PC-9 (cell line): ENCODE data around the gene CREBL2. TPM values are rescaled to one million over a fixed set of nuclear protein-coding genes. Genes with fewer than 3 reads are reported as not detected.

Experiments
- BruUV-seq: library from RNA; stranded (reverse); fragments of 400-500 nt; replicated peaks from 2 replicates; lab custom pipeline; 2021; lab: Mats Ljungman, UMichigan
- CTCF ChIA-PET: fragments of 300-600 bp; sonication (Branson Sonifier 250); formaldehyde crosslinking; loops from one replicate; lab custom pipeline; 2022; ENCODE audit warnings: antibody characterized with exemption; lab: Charles Lee
- POLR2A ChIA-PET: fragments of 300-600 bp; sonication (Branson Sonifier 250); formaldehyde crosslinking; loops from one replicate; lab custom pipeline; 2022; ENCODE audit warnings: antibody characterized with exemption; ENCODE audit not compliant: unreplicated experiment; lab: Charles Lee
- DNase-seq, 2 experiments: peaks; one replicate each; pipeline versions ENCODE4 v3.0.0 to v3.0.0-alpha.2; 2015 to 2022; ENCODE audit warnings: mixed read lengths in 1 of 2
- H2AFZ ChIP-seq: fragments of 200-600 bp; sonication (generic); 2 replicates; pipeline ENCODE4 v1.8.1; 2017; ENCODE audit warnings: antibody characterized with exemption
- H3F3A ChIP-seq: fragments of 200-600 bp; sonication (generic); 2 replicates; pipeline ENCODE4 v1.8.1; 2017; ENCODE audit warnings: antibody characterized with exemption, mild to moderate bottlenecking, low read depth; ENCODE audit not compliant: insufficient read depth
- H3K27ac ChIP-seq: fragments of 200-600 bp; sonication (generic); 2 replicates; pipeline ENCODE4 v1.6.1; 2016; ENCODE audit warnings: mixed run types
- H3K27me3 ChIP-seq: fragments of 200-600 bp; sonication (generic); 2 replicates; pipeline ENCODE4 v1.6.1; 2016; ENCODE audit warnings: low read depth, mixed run types; ENCODE audit not compliant: insufficient read depth
- H3K36me3 ChIP-seq: fragments of 200-600 bp; sonication (generic); 2 replicates; pipeline ENCODE4 v1.6.1; 2016; ENCODE audit warnings: low read depth, mixed run types
- H3K4me1 ChIP-seq: fragments of 200-600 bp; sonication (generic); replicated peaks from 2 replicates; pipeline ENCODE4 v1.6.1; 2016; ENCODE audit warnings: mixed run types; ENCODE audit not compliant: insufficient read depth
- H3K4me2 ChIP-seq: fragments of 200-600 bp; sonication (generic); 2 replicates; pipeline ENCODE4 v1.6.1; 2017; ENCODE audit warnings: mixed run types
- H3K4me3 ChIP-seq: fragments of 200-600 bp; sonication (generic); 2 replicates; pipeline ENCODE4 v1.6.1; 2016; ENCODE audit warnings: mixed run types
- H3K79me2 ChIP-seq: fragments of 200-600 bp; sonication (generic); 2 replicates; pipeline ENCODE4 v1.6.1; 2017; ENCODE audit warnings: low read depth, mixed run types
- H3K9me2 ChIP-seq: fragments of 200-600 bp; sonication (generic); 2 replicates; pipeline ENCODE4 v1.8.1; 2017; ENCODE audit warnings: mild to moderate bottlenecking; ENCODE audit not compliant: insufficient read depth
- H3K9me3 ChIP-seq: fragments of 200-600 bp; sonication (generic); 2 replicates; pipeline ENCODE4 v1.8.1; 2016; ENCODE audit warnings: low read depth; ENCODE audit not compliant: insufficient read depth
- H4K20me1 ChIP-seq: fragments of 200-600 bp; sonication (generic); 2 replicates; pipeline ENCODE4 v1.8.1; 2017; ENCODE audit not compliant: insufficient read depth
- EZH2 ChIP-seq: fragments of 200-600 bp; sonication (generic); IDR thresholded peaks from 2 replicates; pipeline ENCODE4 v1.8.0; 2017; ENCODE audit warnings: antibody characterized with exemption, low read depth
- intact Hi-C: fragments of 100-400 bp; cut with micrococcal nuclease; formaldehyde crosslinking; loops from one replicate; pipeline ENCODE4 v1.10.0; 2022; ENCODE audit not compliant: unreplicated experiment
- total RNA-seq: library from RNA; stranded (reverse); gene quantifications from 2 replicates; pipeline ENCODE4 v1.2.3, GENCODE V29; 2021
- TF ChIP-seq, protein P1 (sequence below): fragments of 200-600 bp; sonication (generic); conservative IDR thresholded peaks from 2 replicates; pipeline ENCODE4 v1.6.1; 2017; ENCODE audit warnings: mixed run types, antibody characterized with exemption, mild to moderate bottlenecking, moderate library complexity

CREBL2 gene
- total RNA-seq, 1 experiment from 2014 or later = 30.3 TPM

GRCh38 chr12:12604740-12605139 is 6.9 kb upstream of the CREBL2 start:
- no peak for DNase-seq
- peaks cover 13% of the 10 kb centered on the region for H3F3A ChIP-seq
- BruUV-seq = no TSS peak
- H3K36me3 ChIP-seq = no peaks in the 10 kb centered on the region
- TF ChIP-seq EZH2 = no peak
- TF ChIP-seq, protein P1, sequence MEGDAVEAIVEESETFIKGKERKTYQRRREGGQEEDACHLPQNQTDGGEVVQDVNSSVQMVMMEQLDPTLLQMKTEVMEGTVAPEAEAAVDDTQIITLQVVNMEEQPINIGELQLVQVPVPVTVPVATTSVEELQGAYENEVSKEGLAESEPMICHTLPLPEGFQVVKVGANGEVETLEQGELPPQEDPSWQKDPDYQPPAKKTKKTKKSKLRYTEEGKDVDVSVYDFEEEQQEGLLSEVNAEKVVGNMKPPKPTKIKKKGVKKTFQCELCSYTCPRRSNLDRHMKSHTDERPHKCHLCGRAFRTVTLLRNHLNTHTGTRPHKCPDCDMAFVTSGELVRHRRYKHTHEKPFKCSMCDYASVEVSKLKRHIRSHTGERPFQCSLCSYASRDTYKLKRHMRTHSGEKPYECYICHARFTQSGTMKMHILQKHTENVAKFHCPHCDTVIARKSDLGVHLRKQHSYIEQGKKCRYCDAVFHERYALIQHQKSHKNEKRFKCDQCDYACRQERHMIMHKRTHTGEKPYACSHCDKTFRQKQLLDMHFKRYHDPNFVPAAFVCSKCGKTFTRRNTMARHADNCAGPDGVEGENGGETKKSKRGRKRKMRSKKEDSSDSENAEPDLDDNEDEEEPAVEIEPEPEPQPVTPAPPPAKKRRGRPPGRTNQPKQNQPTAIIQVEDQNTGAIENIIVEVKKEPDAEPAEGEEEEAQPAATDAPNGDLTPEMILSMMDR = no peak
- ChIA-PET POLR2A (no interaction called here), CTCF (no interaction called here)
- no peaks in the 10 kb centered on the region for H3K79me2 ChIP-seq
- H2AFZ ChIP-seq = no peak overlapping the region
- H3K27ac ChIP-seq = no peak overlapping the region
- no peak overlapping the region for H3K4me2 ChIP-seq
- no peaks in the 10 kb centered on the region for H3K27me3 ChIP-seq
- intact Hi-C loops = no loop called here
- H3K9me2 ChIP-seq = no peaks in the 10 kb centered on the region
- peaks cover 26% of the 10 kb centered on the region for H3K4me1 ChIP-seq
- H3K4me3 ChIP-seq = no peak overlapping the region
- no peaks in the 10 kb centered on the region for H3K9me3 ChIP-seq
- no peaks in the 10 kb centered on the region for H4K20me1 ChIP-seq

DNA sequence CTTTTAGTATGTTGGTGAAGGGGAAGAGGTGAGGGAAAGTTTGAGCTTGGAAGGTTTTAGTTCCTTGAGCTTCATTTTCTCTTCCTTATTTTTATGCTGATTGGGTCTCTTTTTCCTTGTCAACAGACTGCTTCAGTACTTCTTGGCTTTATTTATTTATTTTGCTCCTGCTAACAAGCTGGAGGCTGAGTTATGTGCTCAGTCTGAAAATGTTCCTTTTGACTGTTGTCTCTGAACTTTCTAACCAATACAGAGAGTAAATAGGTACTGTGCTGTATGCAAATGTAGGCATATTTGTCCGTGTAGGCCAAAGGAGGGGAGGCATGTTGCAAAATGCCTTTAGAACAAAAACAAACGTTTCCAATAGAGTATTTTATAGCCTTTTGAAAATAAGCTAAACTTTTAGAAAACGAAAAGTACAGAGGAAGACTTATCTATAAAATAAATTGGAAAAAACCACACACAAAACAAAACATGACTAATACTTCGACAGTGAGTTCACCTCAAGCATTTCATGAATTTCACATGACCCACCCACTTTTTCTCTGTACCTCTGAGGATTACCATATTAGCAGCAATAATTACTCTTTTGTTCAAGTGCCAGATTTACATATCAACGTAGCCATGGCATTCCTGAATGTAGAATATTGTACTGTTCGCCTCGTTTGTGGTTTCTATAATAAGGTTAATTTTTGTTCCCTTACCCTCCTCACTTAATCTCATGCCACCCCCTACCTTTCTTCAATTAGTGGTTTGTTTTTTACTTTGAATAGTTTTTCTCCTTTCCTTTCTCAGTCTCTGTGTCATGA is 4.7 kb upstream of the CREBL2 start:
- Histone ChIP-seq H3K4me1 (peaks cover 20% of the 10 kb centered on the region), H3F3A (peaks cover 20% of the 10 kb centered on the region), H3K4me3 (no peak overlapping the region), H3K36me3 (no peaks in the 10 kb centered on the region), H3K79me2 (no peaks in the 10 kb centered on the region), H3K9me3 (no peaks in the 10 kb centered on the region), H2AFZ (no peak overlapping the region; the same call in 1 of the 2 replicates), H3K27me3 (no peaks in the 10 kb centered on the region), H4K20me1 (no peaks in the 10 kb centered on the region), H3K27ac (peak overlapping the region; percentile 63), H3K4me2 (peak overlapping the region; percentile 63), H3K9me2 (no peaks in the 10 kb centered on the region)
- TF ChIP-seq, protein P1 = no peak
- TF ChIP-seq EZH2 = no peak
- ChIA-PET POLR2A (interaction anchor here (0.5 to 0.6 kb wide), 5 partner anchors 10 to 566 kb away, joined by 3 to 11 read pairs (median 4); no protein-coding TSS in a partner anchor), CTCF (interaction anchor here (0.7 to 1.0 kb wide), 2 partner anchors 15 to 525 kb away, joined by 4 to 8 read pairs; no protein-coding TSS in a partner anchor)
- peak in 1 of 2 experiments; percentile 77 for DNase-seq
- intact Hi-C loops = loop anchor here (2.0 kb wide), 1 partner anchor 20 kb away; no protein-coding TSS in a partner anchor
- BruUV-seq = no TSS peak

DNA sequence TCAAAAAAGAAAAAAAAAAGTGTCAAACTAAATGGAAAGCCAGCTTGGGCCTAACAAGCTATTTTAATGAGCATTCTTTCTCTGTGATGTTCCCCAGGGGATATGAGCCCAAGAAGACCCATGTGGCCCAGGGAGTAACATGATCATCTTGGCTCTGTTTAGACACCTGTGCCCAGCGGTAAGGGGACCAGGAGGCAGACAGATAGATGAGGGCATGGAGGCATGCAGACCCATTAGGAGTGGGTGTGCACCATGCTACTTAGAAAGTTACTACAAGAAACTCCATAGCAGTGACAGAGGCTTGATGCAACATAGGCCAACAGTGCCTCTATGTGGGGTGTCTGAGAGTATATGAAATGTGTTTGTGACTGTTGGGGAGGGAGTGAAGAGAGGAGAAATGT is 3.1 kb upstream of the CREBL2 start:
- POLR2A ChIA-PET = interaction anchor here (0.5 to 0.7 kb wide), 2 partner anchors 230 to 259 kb away, joined by 5 to 10 read pairs; no protein-coding TSS in a partner anchor
- no peak for TF ChIP-seq EZH2
- TF ChIP-seq, protein P1 = peak; percentile 42; the same call in 1 of the 2 replicates
- no peak overlapping the region for H3K27ac ChIP-seq

More for the DNA sequence above, 3.1 kb upstream of the CREBL2 start:
- peak in 1 of 2 experiments; percentile 40 for DNase-seq
- H3K4me3 ChIP-seq = no peak overlapping the region
- no peak overlapping the region for H3K4me2 ChIP-seq
- H3K79me2 ChIP-seq = peaks cover 13% of the 10 kb centered on the region
- intact Hi-C loops = loop anchor here (1.0 kb wide), 1 partner anchor 232 kb away; no protein-coding TSS in a partner anchor
- peaks cover 32% of the 10 kb centered on the region for H3K4me1 ChIP-seq
- H2AFZ ChIP-seq = no peak overlapping the region
- H3K9me2 ChIP-seq = no peaks in the 10 kb centered on the region
- H3K36me3 ChIP-seq = no peaks in the 10 kb centered on the region
- no peaks in the 10 kb centered on the region for H4K20me1 ChIP-seq
- CTCF ChIA-PET = no interaction called here
- H3K27me3 ChIP-seq = no peaks in the 10 kb centered on the region
- no TSS peak for BruUV-seq
- no peaks in the 10 kb centered on the region for H3K9me3 ChIP-seq
- peaks cover 33% of the 10 kb centered on the region for H3F3A ChIP-seq
